ENCODE results near the gene RHBDD1.

Gene RHBDD1

DNA sequence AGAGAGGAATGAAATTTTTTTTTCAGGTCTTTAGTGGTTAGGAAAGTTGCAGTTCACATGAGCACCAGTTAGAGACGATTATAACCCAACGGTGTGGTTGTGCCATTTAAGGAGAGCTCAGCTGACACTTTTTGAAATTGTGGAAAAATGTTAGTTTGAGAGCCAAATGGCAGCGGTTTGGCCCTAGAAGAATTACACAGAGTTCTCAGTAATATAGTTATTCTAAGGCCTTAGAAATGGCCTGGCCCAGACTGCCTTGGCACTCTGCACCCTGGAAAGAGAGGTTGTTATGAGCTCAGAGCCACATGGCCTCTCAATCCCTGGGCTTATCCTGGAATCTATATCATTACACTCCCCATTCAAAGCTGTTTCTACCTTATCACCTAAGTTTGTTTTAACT is 117.4 kb downstream of the RHBDD1 start:
- no peaks in the 10 kb centered on the region for H3K27me3 ChIP-seq (ENCODE audit: control insufficient read depth in 2 of 2, insufficient read depth in 2 of 2, low read length in 2 of 2)
- H3K36me3 ChIP-seq (ENCODE audit: control insufficient read depth in 2 of 2, insufficient read depth in 2 of 2, low read length in 2 of 2): no peaks in the 10 kb centered on the region
- H3K9ac ChIP-seq (ENCODE audit: low read depth in 1 of 2, low read length in 2 of 2): no peak overlapping the region
- H3K9me3 ChIP-seq (ENCODE audit: control insufficient read depth in 2 of 2, low read length in 2 of 2): no peaks in the 10 kb centered on the region
- no peaks in the 10 kb centered on the region for H3K4me1 ChIP-seq (ENCODE audit: control insufficient read depth in 2 of 2, insufficient read depth in 2 of 2, low read length in 2 of 2)
- no peak overlapping the region for H3K27ac ChIP-seq (ENCODE audit: low read depth in 2 of 2, low read length in 2 of 2)
- H3K4me3 ChIP-seq (ENCODE audit: low read length in 2 of 2): no peak overlapping the region

DNA sequence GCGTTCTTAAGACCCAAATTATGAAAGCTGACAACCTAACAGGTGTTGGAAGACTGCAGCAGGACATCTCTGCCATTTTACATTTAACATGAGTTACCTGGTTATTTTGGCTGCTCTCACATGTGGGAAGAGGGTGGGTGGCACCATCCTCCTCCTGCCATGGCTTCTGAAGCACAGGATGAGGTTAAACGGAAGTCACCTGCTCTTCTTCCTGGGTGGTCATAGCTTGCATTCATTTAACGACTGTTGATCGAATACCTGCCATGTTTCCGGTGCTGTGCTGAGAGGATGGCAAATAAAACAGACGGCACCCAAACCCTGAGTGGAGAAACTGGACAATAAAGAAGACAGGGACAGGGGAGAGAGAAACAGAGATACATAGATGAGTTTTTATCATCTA is 118.0 kb downstream of the RHBDD1 start:
- Histone ChIP-seq H3K4me3 (ENCODE audit: low read length in 2 of 2) (no peak overlapping the region), H3K27me3 (ENCODE audit: control insufficient read depth in 2 of 2, insufficient read depth in 2 of 2, low read length in 2 of 2) (no peaks in the 10 kb centered on the region), H3K9me3 (ENCODE audit: control insufficient read depth in 2 of 2, low read length in 2 of 2) (no peaks in the 10 kb centered on the region), H3K36me3 (ENCODE audit: control insufficient read depth in 2 of 2, insufficient read depth in 2 of 2, low read length in 2 of 2) (no peaks in the 10 kb centered on the region), H3K4me1 (ENCODE audit: control insufficient read depth in 2 of 2, insufficient read depth in 2 of 2, low read length in 2 of 2) (no peaks in the 10 kb centered on the region), H3K27ac (ENCODE audit: low read depth in 2 of 2, low read length in 2 of 2) (no peak overlapping the region), H3K9ac (ENCODE audit: low read depth in 1 of 2, low read length in 2 of 2) (no peak overlapping the region)

DNA sequence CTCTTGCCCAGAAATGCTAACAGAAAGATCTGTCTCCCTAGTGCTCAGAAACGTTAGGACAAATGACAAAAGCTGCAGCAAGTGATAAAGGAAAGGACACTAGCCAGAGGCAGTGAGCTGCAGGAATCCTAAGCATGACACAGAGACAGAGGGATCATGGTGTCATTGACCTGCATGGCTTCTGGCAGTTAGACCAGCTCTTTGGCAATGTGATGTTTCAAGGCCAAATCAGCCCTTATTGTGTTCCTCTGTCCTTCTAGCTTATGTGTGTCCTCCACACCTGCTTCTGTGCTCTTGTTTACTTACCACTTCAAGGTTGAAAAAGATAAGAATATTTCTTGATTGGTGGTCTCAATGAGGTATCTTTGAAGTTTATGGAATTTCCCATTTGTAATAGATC is 120.8 kb downstream of the RHBDD1 start:
- no peaks in the 10 kb centered on the region for H3K9me3 ChIP-seq (ENCODE audit: control insufficient read depth in 2 of 2, low read length in 2 of 2)
- H3K27ac ChIP-seq (ENCODE audit: low read depth in 2 of 2, low read length in 2 of 2): no peak overlapping the region
- no peaks in the 10 kb centered on the region for H3K27me3 ChIP-seq (ENCODE audit: control insufficient read depth in 2 of 2, insufficient read depth in 2 of 2, low read length in 2 of 2)
- H3K4me3 ChIP-seq (ENCODE audit: low read length in 2 of 2): no peak overlapping the region
- no peaks in the 10 kb centered on the region for H3K4me1 ChIP-seq (ENCODE audit: control insufficient read depth in 2 of 2, insufficient read depth in 2 of 2, low read length in 2 of 2)
- H3K36me3 ChIP-seq (ENCODE audit: control insufficient read depth in 2 of 2, insufficient read depth in 2 of 2, low read length in 2 of 2): no peaks in the 10 kb centered on the region
- no peak overlapping the region for H3K9ac ChIP-seq (ENCODE audit: low read depth in 1 of 2, low read length in 2 of 2)

DNA sequence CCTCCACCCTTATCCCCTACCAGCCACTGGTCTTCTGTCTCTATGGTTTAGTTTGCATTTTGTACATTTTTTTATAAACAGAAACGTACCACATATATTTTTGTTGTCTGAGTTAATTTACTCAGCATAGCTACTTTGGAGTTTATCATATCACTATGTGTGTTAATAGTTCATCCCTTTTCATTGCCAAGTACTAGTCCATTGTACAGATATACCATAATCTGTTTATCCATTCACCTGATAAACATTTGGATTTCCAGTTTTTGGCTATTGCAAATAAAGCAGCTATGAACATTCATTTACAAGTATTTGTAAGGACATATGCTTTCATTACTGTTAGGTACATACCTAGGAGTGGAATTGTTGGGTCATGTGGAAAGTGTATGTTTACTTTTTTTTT is 123.6 kb downstream of the RHBDD1 start:
- H3K27me3 ChIP-seq (ENCODE audit: control insufficient read depth in 2 of 2, insufficient read depth in 2 of 2, low read length in 2 of 2): no peaks in the 10 kb centered on the region
- H3K4me3 ChIP-seq (ENCODE audit: low read length in 2 of 2): no peak overlapping the region
- H3K4me1 ChIP-seq (ENCODE audit: control insufficient read depth in 2 of 2, insufficient read depth in 2 of 2, low read length in 2 of 2): no peaks in the 10 kb centered on the region
- no peak overlapping the region for H3K9ac ChIP-seq (ENCODE audit: low read depth in 1 of 2, low read length in 2 of 2)
- H3K27ac ChIP-seq (ENCODE audit: low read depth in 2 of 2, low read length in 2 of 2): no peak overlapping the region
- H3K36me3 ChIP-seq (ENCODE audit: control insufficient read depth in 2 of 2, insufficient read depth in 2 of 2, low read length in 2 of 2): no peaks in the 10 kb centered on the region
- H3K9me3 ChIP-seq (ENCODE audit: control insufficient read depth in 2 of 2, low read length in 2 of 2): no peaks in the 10 kb centered on the region

DNA sequence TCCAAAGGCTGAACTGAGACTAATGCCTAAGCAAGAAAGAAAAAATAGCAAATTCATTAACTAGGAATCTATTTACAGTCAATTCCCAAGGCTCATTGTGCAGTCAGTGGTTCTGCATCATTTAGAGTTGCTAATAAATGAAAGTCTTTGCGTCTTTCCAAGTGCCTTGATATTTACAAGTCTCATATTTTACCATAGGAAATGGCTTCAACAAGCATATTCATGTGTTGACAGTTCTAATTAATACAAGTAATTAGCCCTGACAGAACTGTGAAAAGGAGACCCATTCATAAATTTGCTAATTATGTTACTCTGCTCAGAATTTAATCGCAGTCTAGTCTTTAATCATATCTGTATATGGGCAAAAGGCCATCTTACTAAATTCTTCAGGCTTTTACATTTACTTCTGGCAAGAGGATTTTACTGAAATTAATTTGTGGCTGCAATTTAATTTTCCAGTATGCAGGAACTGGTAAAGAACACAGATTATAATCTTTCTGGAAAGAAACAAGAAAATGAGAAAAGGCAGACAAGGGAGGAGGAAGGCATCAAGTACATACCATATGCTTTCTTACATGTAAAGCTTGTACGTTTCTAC is 126.4 kb downstream of the RHBDD1 start:
- H3K4me1 ChIP-seq (ENCODE audit: control insufficient read depth in 2 of 2, insufficient read depth in 2 of 2, low read length in 2 of 2): no peaks in the 10 kb centered on the region
- H3K27me3 ChIP-seq (ENCODE audit: control insufficient read depth in 2 of 2, insufficient read depth in 2 of 2, low read length in 2 of 2): no peaks in the 10 kb centered on the region
- no peak overlapping the region for H3K9ac ChIP-seq (ENCODE audit: low read depth in 1 of 2, low read length in 2 of 2)
- no peaks in the 10 kb centered on the region for H3K36me3 ChIP-seq (ENCODE audit: control insufficient read depth in 2 of 2, insufficient read depth in 2 of 2, low read length in 2 of 2)
- H3K27ac ChIP-seq (ENCODE audit: low read depth in 2 of 2, low read length in 2 of 2): no peak overlapping the region
- H3K4me3 ChIP-seq (ENCODE audit: low read length in 2 of 2): no peak overlapping the region
- H3K9me3 ChIP-seq (ENCODE audit: control insufficient read depth in 2 of 2, low read length in 2 of 2): no peaks in the 10 kb centered on the region

DNA sequence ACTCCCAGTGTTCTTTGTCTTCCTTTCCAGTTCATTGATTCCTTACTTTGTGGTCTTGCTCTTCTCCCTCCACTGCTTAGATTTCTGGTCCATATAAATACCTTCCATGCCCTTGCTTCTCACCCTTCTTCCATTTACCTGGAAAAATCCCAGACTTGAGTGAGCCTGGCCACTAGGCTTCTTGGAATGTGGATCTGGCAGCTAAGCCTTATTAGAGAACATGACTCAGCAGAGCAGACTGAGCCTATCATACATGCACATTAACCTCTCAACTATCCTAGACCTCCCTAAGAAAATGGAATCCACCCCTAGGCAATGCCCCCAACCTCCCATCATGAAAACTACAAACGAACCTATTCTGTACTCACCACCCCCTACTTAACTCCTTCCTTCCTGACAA is 127.7 kb downstream of the RHBDD1 start:
- H3K4me1 ChIP-seq (ENCODE audit: control insufficient read depth in 2 of 2, insufficient read depth in 2 of 2, low read length in 2 of 2): no peaks in the 10 kb centered on the region
- no peak overlapping the region for H3K27ac ChIP-seq (ENCODE audit: low read depth in 2 of 2, low read length in 2 of 2)
- no peaks in the 10 kb centered on the region for H3K9me3 ChIP-seq (ENCODE audit: control insufficient read depth in 2 of 2, low read length in 2 of 2)
- no peaks in the 10 kb centered on the region for H3K27me3 ChIP-seq (ENCODE audit: control insufficient read depth in 2 of 2, insufficient read depth in 2 of 2, low read length in 2 of 2)
- no peak overlapping the region for H3K9ac ChIP-seq (ENCODE audit: low read depth in 1 of 2, low read length in 2 of 2)
- H3K36me3 ChIP-seq (ENCODE audit: control insufficient read depth in 2 of 2, insufficient read depth in 2 of 2, low read length in 2 of 2): no peaks in the 10 kb centered on the region
- no peak overlapping the region for H3K4me3 ChIP-seq (ENCODE audit: low read length in 2 of 2)

DNA sequence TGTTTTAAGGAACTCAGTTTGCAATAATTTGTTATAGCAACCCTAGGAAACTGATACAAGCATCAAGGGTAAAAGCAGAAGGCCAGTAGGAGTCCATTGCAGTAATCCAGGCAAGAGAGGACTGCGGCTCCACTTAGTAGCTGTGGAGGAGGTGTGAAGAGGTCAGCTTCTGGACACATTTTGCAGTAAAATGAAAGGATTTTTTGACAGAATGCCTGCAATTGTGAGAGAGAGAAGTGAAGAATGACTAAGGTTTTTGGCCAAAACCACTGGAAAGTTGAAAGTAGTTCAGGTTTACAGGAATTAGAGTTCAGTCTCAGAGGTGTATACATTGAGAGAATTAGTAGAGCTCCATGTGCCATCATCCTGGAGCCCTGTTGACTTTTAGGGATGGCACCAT is 129.5 kb downstream of the RHBDD1 start:
- H3K36me3 ChIP-seq (ENCODE audit: control insufficient read depth in 2 of 2, insufficient read depth in 2 of 2, low read length in 2 of 2): no peaks in the 10 kb centered on the region
- H3K27ac ChIP-seq (ENCODE audit: low read depth in 2 of 2, low read length in 2 of 2): no peak overlapping the region
- no peak overlapping the region for H3K9ac ChIP-seq (ENCODE audit: low read depth in 1 of 2, low read length in 2 of 2)
- no peaks in the 10 kb centered on the region for H3K27me3 ChIP-seq (ENCODE audit: control insufficient read depth in 2 of 2, insufficient read depth in 2 of 2, low read length in 2 of 2)
- no peaks in the 10 kb centered on the region for H3K4me1 ChIP-seq (ENCODE audit: control insufficient read depth in 2 of 2, insufficient read depth in 2 of 2, low read length in 2 of 2)
- no peaks in the 10 kb centered on the region for H3K9me3 ChIP-seq (ENCODE audit: control insufficient read depth in 2 of 2, low read length in 2 of 2)
- no peak overlapping the region for H3K4me3 ChIP-seq (ENCODE audit: low read length in 2 of 2)

DNA sequence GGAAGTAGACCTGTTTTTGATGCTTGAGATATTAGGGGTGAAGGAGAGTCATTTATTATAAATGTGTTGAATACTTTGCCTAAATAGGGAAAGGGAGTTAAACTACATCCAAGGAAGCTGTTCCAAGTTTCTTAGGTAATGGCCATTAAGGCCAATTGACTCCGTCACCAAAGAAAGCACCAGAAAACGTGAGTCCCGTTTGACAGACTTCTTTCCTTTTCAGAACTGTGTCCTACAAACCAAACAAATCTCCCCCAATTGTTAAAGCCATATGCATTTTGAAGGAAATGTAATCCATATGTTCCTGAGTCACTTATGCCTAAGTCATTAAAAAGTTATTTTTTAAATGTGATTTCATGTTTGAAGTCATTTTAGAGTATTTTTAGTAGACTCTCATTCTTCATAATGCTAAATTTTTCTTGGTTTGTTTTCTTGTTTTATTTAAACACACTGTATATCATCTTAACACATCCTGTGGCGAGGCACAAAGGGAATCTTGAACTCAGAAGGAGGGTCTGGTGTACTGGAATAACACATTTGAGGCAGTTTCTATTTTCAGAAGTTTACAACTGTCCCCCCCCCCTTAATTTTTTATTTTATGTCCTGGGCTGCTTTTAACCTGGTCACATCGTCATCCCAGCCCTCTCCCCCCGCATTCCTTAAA is 133.7 kb downstream of the RHBDD1 start:
- no peaks in the 10 kb centered on the region for H3K36me3 ChIP-seq (ENCODE audit: control insufficient read depth in 2 of 2, insufficient read depth in 2 of 2, low read length in 2 of 2)
- no peaks in the 10 kb centered on the region for H3K27me3 ChIP-seq (ENCODE audit: control insufficient read depth in 2 of 2, insufficient read depth in 2 of 2, low read length in 2 of 2)
- peak overlapping the region in 1 of 2 donors; percentile 10 for H3K27ac ChIP-seq (ENCODE audit: low read depth in 2 of 2, low read length in 2 of 2)
- H3K9me3 ChIP-seq (ENCODE audit: control insufficient read depth in 2 of 2, low read length in 2 of 2): no peaks in the 10 kb centered on the region
- no peaks in the 10 kb centered on the region for H3K4me1 ChIP-seq (ENCODE audit: control insufficient read depth in 2 of 2, insufficient read depth in 2 of 2, low read length in 2 of 2)
- H3K9ac ChIP-seq (ENCODE audit: low read depth in 1 of 2, low read length in 2 of 2): no peak overlapping the region
- no peak overlapping the region for H3K4me3 ChIP-seq (ENCODE audit: low read length in 2 of 2)

DNA sequence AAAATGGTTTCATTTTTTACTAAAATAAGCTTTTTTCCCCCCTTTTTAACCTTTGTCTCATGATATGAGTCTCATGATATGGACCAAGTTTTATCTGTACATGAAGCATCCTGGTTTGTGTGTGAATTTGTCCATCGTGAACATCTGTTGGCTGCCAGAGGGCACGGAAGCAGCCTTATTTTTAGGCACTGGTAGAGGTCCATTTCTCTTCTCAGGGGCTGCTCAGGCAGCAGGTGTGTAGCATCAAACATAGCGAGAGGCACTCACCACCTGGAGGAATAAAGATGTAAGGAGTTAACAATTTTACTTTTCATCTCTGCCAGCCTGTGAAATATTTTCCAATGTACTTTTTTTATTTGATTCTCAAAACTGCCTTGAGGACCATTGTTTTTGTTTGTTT is 134.5 kb downstream of the RHBDD1 start:
- Histone ChIP-seq H3K4me1 (ENCODE audit: control insufficient read depth in 2 of 2, insufficient read depth in 2 of 2, low read length in 2 of 2) (no peaks in the 10 kb centered on the region), H3K27me3 (ENCODE audit: control insufficient read depth in 2 of 2, insufficient read depth in 2 of 2, low read length in 2 of 2) (no peaks in the 10 kb centered on the region), H3K9ac (ENCODE audit: low read depth in 1 of 2, low read length in 2 of 2) (no peak overlapping the region), H3K36me3 (ENCODE audit: control insufficient read depth in 2 of 2, insufficient read depth in 2 of 2, low read length in 2 of 2) (no peaks in the 10 kb centered on the region), H3K4me3 (ENCODE audit: low read length in 2 of 2) (no peak overlapping the region), H3K27ac (ENCODE audit: low read depth in 2 of 2, low read length in 2 of 2) (no peak overlapping the region), H3K9me3 (ENCODE audit: control insufficient read depth in 2 of 2, low read length in 2 of 2) (no peaks in the 10 kb centered on the region)

DNA sequence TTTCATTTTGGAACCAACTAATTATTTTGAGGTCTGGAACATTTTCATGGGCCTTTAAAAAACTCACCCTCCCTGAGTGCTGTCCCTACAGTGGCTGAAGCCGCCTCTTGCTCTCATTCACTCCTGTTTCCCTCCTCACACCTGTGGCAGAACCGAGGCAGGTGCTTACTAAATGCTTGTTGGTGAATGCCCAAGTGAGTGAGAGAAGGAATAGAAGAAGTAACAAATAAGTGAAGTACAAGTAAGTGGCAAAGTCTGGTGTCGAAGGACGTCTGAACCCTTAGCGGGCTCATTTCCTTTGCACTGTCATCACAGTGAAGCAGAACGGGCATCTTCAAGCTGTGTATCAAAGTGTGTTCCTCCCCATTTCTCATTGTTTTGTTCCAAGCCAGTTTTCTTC is 135.2 kb downstream of the RHBDD1 start:
- no peak overlapping the region for H3K27ac ChIP-seq (ENCODE audit: low read depth in 2 of 2, low read length in 2 of 2)
- H3K9me3 ChIP-seq (ENCODE audit: control insufficient read depth in 2 of 2, low read length in 2 of 2): no peaks in the 10 kb centered on the region
- H3K27me3 ChIP-seq (ENCODE audit: control insufficient read depth in 2 of 2, insufficient read depth in 2 of 2, low read length in 2 of 2): no peaks in the 10 kb centered on the region
- H3K36me3 ChIP-seq (ENCODE audit: control insufficient read depth in 2 of 2, insufficient read depth in 2 of 2, low read length in 2 of 2): no peaks in the 10 kb centered on the region
- no peak overlapping the region for H3K9ac ChIP-seq (ENCODE audit: low read depth in 1 of 2, low read length in 2 of 2)
- no peak overlapping the region for H3K4me3 ChIP-seq (ENCODE audit: low read length in 2 of 2)
- H3K4me1 ChIP-seq (ENCODE audit: control insufficient read depth in 2 of 2, insufficient read depth in 2 of 2, low read length in 2 of 2): no peaks in the 10 kb centered on the region
